Endodermal cell (in vitro differentiated cells): ENCODE measurements around the gene C16orf54. TPM values are rescaled to one million over a fixed set of nuclear protein-coding genes. Genes with fewer than 3 reads are reported as not detected.
"Not testable (repeated sequence)": the region's sequence is repeated elsewhere in the genome, so short reads cannot be mapped to it uniquely, and the experiment has no call there.

ENCODE experiments used
- DNase-seq: peaks from one replicate; pipeline ENCODE4 v3.0.0-alpha.2; 2017
- H3K27ac ChIP-seq: 2 replicates; pipeline ENCODE4 v1.5.1; 2013; ENCODE audit warnings: mild to moderate bottlenecking, low read depth, low read length, moderate library complexity
- H3K27me3 ChIP-seq: 2 replicates; pipeline ENCODE4 v1.6.1; 2013; ENCODE audit warnings: mild to moderate bottlenecking, low read length, moderate library complexity; ENCODE audit not compliant: insufficient read depth, control insufficient read depth, poor library complexity, severe bottlenecking
- H3K36me3 ChIP-seq: 2 replicates; pipeline ENCODE4 v1.7.0; 2013; ENCODE audit warnings: mild to moderate bottlenecking, low read length, moderate library complexity; ENCODE audit not compliant: control insufficient read depth, insufficient read depth
- H3K4me1 ChIP-seq: one replicate; pipeline ENCODE4 v1.7.0; 2013; ENCODE audit warnings: low read length; ENCODE audit not compliant: control insufficient read depth, insufficient read depth
- H3K4me3 ChIP-seq: 2 replicates; pipeline ENCODE4 v1.5.1; 2013; ENCODE audit warnings: mild to moderate bottlenecking, low read length, moderate library complexity
- H3K9ac ChIP-seq: 2 replicates; pipeline ENCODE4 v1.6.1; 2013; ENCODE audit warnings: mild to moderate bottlenecking, low read length, moderate library complexity; ENCODE audit not compliant: poor library complexity, severe bottlenecking; ENCODE audit errors: extremely low read depth
- H3K9me3 ChIP-seq: 2 replicates; pipeline ENCODE4 v1.6.1; 2013; ENCODE audit warnings: mild to moderate bottlenecking, low read length, moderate library complexity; ENCODE audit not compliant: control insufficient read depth
- H3K27ac Mint-ChIP-seq: 2 replicates; pipeline ENCODE4 v1.8.0; 2020; ENCODE audit warnings: mixed read lengths
- H3K27me3 Mint-ChIP-seq: 2 replicates; pipeline ENCODE4 v1.8.0; 2021; ENCODE audit warnings: mild to moderate bottlenecking, mixed read lengths; ENCODE audit not compliant: insufficient read depth
- H3K36me3 Mint-ChIP-seq: 2 replicates; pipeline ENCODE4 v1.8.0; 2020; ENCODE audit warnings: low read depth, mixed read lengths
- H3K4me1 Mint-ChIP-seq: 2 replicates; pipeline ENCODE4 v1.8.0; 2020; ENCODE audit warnings: mixed read lengths
- H3K4me3 Mint-ChIP-seq: 2 replicates; pipeline ENCODE4 v1.8.0; 2020; ENCODE audit warnings: mild to moderate bottlenecking, moderate library complexity, mixed read lengths
- H3K9me3 Mint-ChIP-seq: 2 replicates; pipeline ENCODE4 v1.8.0; 2020; ENCODE audit warnings: mild to moderate bottlenecking, mixed read lengths
- WGBS, 2 experiments: methylation state at CpG; one replicate each; pipeline versions ENCODE4 v1.1.5 to v1.1.7; 2013; ENCODE audit warnings: missing lambda C conversion rate in 2 of 2, mixed read lengths in 1 of 2; ENCODE audit not compliant: insufficient coverage in 1 of 2, insufficient read length in 1 of 2; 5-methylcytosine and 5-hydroxymethylcytosine counted together
- total RNA-seq, 2 donors: library from RNA; stranded (reverse); fragmentation: NEBNext Ultra II Directional in 1 of 2; extraction: Animal tissue kit (Norgen Biotek cat#: 25700) in 1 of 2; gene quantifications; 2 replicates in 1 of 2; 3 replicates in 1 of 2; pipeline ENCODE4 v1.2.1, GENCODE V29; 2021
- TF ChIP-seq, protein P1 (sequence below): fragments of 200-600 bp; sonication (generic); conservative IDR thresholded peaks from 2 replicates; pipeline ENCODE4 v1.5.0; 2021; ENCODE audit warnings: antibody characterized with exemption, mild to moderate bottlenecking

The C16orf54 gene
- total RNA-seq, 2 donors from 2014 or later = not detected

DNA sequence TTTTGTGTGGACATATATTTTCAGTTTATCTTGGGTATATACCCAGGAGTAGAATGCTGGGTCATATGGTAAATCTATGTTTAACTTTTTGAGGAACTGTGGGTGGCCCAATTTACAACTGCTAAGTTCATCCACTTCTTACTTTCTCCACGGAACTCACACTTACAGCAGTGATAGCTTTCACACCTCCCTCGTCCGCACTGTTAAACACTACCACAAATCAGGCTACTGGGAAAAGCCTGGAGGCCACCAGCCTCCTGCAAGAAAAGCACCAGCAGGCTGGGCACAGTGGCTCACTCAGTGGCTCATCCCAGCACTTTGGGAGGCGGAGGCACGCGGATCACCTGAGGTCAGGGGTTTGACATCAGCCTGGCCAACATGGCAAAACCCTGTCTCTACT lies 17.5 kb upstream of the C16orf54 start:
- Mint-ChIP-seq H3K4me3 (no peak overlapping the region), H3K9me3 (no peaks in the 10 kb centered on the region), H3K27me3 (peaks cover 4% of the 10 kb centered on the region), H3K36me3 (no peaks in the 10 kb centered on the region), H3K27ac (no peak overlapping the region), H3K4me1 (peaks cover 4% of the 10 kb centered on the region)
- no peaks in the 10 kb centered on the region for H3K9me3 ChIP-seq
- no peak for DNase-seq
- TF ChIP-seq, protein P1, sequence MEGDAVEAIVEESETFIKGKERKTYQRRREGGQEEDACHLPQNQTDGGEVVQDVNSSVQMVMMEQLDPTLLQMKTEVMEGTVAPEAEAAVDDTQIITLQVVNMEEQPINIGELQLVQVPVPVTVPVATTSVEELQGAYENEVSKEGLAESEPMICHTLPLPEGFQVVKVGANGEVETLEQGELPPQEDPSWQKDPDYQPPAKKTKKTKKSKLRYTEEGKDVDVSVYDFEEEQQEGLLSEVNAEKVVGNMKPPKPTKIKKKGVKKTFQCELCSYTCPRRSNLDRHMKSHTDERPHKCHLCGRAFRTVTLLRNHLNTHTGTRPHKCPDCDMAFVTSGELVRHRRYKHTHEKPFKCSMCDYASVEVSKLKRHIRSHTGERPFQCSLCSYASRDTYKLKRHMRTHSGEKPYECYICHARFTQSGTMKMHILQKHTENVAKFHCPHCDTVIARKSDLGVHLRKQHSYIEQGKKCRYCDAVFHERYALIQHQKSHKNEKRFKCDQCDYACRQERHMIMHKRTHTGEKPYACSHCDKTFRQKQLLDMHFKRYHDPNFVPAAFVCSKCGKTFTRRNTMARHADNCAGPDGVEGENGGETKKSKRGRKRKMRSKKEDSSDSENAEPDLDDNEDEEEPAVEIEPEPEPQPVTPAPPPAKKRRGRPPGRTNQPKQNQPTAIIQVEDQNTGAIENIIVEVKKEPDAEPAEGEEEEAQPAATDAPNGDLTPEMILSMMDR = no peak
- H3K36me3 ChIP-seq = no peaks in the 10 kb centered on the region
- WGBS, 2 experiments = 96 to 100% methylated on average over 3 to 6 of the region's 6 CpGs
- no peak overlapping the region for H3K27ac ChIP-seq
- H3K4me1 ChIP-seq = peaks cover 2% of the 10 kb centered on the region
- no peak overlapping the region for H3K4me3 ChIP-seq
- H3K9ac ChIP-seq = no peak overlapping the region
- no peaks in the 10 kb centered on the region for H3K27me3 ChIP-seq

DNA sequence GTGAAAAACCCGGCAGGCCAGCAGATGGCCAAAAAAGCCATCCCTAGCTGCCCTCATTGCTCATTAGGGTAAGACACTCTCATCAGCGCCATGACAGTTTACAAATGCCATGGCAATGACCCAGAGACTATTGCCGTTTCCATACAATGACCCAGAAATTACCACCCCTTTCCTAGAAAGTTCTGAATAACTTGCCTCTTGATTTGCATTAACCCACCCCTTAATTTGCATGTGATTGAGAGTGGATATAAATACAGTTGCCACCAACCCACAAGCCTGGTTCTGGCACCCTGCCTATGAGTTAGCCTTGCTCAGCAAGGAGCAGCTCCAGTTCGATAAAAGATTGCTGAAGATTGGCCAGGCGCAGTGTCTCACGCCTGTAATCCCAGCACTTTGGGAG lies 16.1 kb upstream of the C16orf54 start:
- Mint-ChIP-seq H3K36me3 (no peaks in the 10 kb centered on the region), H3K27ac (no peak overlapping the region), H3K4me1 (peaks cover 7% of the 10 kb centered on the region), H3K4me3 (no peak overlapping the region), H3K9me3 (no peaks in the 10 kb centered on the region), H3K27me3 (peaks cover 4% of the 10 kb centered on the region)
- Histone ChIP-seq H3K9ac (no peak overlapping the region), H3K4me1 (peaks cover 2% of the 10 kb centered on the region), H3K27me3 (no peaks in the 10 kb centered on the region), H3K27ac (no peak overlapping the region), H3K9me3 (no peaks in the 10 kb centered on the region), H3K36me3 (no peaks in the 10 kb centered on the region), H3K4me3 (no peak overlapping the region)
- no peak for DNase-seq
- WGBS, 2 experiments = 93% methylated on average over 3 to 6 of the region's 6 CpGs
- TF ChIP-seq, protein P1 = no peak

DNA sequence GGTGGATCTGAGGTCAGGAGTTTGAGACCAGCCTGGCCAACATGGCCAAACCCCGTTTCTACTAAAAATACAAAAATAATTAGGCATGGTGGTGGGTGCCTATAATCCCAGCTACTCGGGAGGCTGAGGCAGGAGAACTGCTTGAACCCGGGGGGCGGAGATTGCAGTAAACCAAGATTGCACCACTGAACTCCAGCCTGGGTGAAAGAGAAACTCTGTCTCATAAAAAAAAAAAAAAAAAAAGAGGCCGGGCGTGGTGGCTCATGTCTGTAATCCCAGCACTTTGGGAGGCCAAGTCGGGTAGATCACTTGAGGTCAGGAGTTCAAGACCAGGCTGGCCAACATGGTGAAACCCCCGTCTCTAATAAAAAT lies 15.5 kb upstream of the C16orf54 start:
- H3K36me3 ChIP-seq, H3K9me3 Mint-ChIP-seq, H3K27me3 Mint-ChIP-seq, H3K9ac ChIP-seq, H3K27me3 ChIP-seq, H3K4me3 ChIP-seq, H3K9me3 ChIP-seq, H3K4me1 ChIP-seq, H3K36me3 Mint-ChIP-seq, H3K27ac Mint-ChIP-seq, H3K27ac ChIP-seq, DNase-seq, H3K4me3 Mint-ChIP-seq: not testable (repeated sequence)
- H3K4me1 Mint-ChIP-seq = peaks cover 10% of the 10 kb centered on the region
- 95% methylated on average over 3 to 7 of the region's 8 CpGs for WGBS, 2 experiments

DNA sequence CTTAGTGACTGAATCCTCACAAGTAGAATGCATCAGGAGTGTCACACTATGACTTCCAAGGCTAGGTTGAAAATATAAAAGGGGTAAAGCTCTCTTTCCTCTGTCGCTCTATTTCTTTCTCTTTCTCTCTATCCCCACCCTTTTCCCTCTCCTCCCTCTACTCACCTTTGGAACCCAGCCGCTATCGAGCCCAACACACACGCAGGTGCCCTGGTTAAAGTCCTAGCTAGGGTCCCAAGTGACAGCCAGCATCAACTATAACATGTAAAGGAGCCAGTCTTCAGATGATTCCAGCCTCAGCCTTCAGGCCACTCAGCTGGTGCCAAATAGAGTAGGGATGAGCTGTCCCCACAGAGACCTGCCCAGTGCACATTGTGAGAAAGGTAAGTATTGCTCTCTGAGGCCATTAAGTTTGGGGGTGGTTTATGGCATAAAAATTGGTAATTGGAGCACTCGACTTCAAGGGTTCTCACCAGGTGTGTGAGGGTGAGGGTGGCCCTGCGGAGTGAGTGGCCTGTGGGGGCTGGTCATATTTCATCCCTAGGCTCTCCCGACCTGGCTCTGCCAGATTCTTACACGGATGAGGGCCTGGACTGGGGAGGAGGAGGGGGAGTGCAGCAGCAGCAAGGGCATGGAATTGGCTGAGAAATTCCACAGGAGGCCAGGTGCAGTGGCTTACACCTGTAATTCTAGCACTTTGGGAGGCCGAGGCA lies 14.9 kb upstream of the C16orf54 start:
- Histone ChIP-seq H3K27me3 (no peaks in the 10 kb centered on the region), H3K9me3 (no peaks in the 10 kb centered on the region), H3K9ac (no peak overlapping the region), H3K36me3 (no peaks in the 10 kb centered on the region), H3K4me3 (no peak overlapping the region), H3K27ac (no peak overlapping the region), H3K4me1 (peaks cover 2% of the 10 kb centered on the region)
- Mint-ChIP-seq H3K27ac (no peak overlapping the region), H3K4me3 (no peak overlapping the region), H3K36me3 (no peaks in the 10 kb centered on the region), H3K27me3 (peaks cover 4% of the 10 kb centered on the region), H3K9me3 (no peaks in the 10 kb centered on the region), H3K4me1 (peaks cover 10% of the 10 kb centered on the region)
- DNase-seq = no peak
- 87 to 93% methylated on average over 7 to 9 of the region's 9 CpGs for WGBS, 2 experiments
- TF ChIP-seq, protein P1 = no peak
